Head of caudate nucleus (tissue), 42 donors: ENCODE results near the gene POLR2A.
"Not testable (repeated sequence)": the region's sequence is repeated elsewhere in the genome, so short reads cannot be mapped to it uniquely, and the experiment has no call there.

Experiments used
- DNase-seq, 42 donors: peaks; one replicate each; pipeline versions ENCODE4 v3.0.0 to v3.0.0-alpha.2; 2020 to 2021; ENCODE audit warnings: mixed read lengths in 7 of 42
- intact Hi-C: fragments of 100-400 bp; cut with DNase I; formaldehyde crosslinking; loops from one replicate; pipeline ENCODE4 v1.15.0; 2022

The POLR2A gene

GRCh38 chr17:7445619-7445968, 38.6 kb upstream of the POLR2A start:
- DNase-seq, result no peak
- intact Hi-C loops, result no loop called here

GRCh38 chr17:7448461-7448860, 35.7 kb upstream of the POLR2A start:
- intact Hi-C loops, result no loop called here
- no peak for DNase-seq

- no peak for DNase-seq
- intact Hi-C loops, result no loop called here
Measured at GRCh38 chr17:7459961-7460545, 24.1 kb upstream of the POLR2A start.

DNA sequence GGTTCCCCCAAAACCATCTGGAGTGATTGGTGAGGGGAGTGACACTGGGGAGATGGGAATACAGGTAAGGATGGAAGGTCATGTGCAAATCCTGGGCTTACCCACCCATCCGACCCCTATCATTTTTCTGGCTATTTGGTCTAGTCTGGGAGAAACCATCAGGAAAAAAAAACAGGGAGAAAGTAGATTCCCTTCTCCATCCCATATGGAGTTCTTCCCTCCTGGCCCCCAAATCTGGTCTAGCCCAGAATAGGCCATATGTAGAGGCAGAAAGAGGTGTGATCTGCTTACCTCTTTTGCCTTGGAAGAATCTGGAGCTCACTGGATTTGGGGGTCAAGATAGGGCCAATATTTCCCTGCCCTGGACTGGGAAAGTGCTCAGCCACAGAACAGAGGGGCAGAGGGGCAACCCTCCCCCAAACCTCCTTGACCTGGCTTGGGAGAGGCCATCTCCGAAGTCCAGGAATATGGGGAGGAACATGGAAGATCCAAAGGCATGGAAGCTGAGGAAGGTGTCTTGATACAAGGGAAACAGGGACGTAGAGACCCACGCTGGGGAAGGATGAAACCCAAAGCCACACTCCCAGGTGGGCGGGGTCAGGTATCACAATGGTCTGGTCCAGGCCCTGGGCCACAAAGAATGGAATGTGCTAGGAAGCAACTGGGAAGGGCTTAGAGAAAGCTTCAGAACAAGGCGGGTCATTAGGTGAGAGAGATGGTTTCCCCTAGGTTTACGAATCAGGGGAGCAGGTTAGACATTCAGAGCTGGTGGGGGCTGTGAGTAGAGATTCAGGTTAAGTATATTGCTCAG, 23.1 kb upstream of the POLR2A start:
- intact Hi-C loops, result no loop called here
- DNase-seq, result no peak

DNA sequence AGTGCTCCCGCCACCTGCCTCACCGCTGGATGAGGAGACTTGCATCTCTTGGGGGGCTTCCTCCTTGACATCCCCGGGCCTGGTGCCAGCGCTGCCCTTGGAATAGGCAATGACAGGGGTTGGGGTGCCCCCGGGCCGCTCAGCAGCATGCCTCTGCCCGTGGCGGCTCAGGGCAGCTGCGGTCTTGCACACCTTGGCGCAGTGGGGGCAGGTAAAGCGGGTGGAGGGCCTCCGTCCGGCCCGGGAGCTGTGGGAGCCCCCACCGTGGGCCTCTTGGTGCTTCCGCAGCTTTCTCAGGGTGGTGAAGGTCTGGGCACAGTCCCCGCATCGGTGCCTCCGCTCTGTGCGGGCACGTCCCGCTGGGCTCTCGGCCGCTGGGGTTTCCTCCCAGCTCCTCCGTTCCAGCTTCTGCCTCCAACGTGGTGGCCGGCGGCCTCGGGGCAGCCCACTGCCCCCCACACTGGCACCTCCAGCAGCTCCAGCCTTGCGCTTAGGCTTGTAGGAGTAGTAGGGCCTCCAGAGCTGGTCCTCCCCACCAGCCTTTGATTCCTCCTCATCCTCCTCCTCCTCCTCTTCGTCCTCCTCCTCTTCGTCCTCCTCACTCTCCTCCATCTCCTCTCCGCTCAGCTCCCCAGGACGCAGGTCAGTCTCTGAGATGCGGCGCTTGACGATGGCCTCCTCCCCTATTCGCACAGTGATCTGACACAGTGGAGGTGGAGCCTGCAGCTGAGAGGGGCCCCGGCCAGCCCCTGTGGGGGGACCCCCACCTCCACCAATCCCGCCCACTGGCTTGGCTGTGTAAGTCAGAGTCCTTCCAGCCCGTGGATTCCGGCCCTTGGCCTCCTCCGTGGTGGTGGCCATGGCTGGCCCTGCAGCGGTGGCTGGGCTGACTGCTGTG, 21.4 kb upstream of the POLR2A start:
- intact Hi-C loops, result no loop called here
- DNase-seq, result no peak

- intact Hi-C loops, result no loop called here
- no peak for DNase-seq
Measured at GRCh38 chr17:7463372-7463846, 20.8 kb upstream of the POLR2A start.

GRCh38 chr17:7464081-7464480, 20.1 kb upstream of the POLR2A start:
- intact Hi-C loops, result no loop called here

DNA sequence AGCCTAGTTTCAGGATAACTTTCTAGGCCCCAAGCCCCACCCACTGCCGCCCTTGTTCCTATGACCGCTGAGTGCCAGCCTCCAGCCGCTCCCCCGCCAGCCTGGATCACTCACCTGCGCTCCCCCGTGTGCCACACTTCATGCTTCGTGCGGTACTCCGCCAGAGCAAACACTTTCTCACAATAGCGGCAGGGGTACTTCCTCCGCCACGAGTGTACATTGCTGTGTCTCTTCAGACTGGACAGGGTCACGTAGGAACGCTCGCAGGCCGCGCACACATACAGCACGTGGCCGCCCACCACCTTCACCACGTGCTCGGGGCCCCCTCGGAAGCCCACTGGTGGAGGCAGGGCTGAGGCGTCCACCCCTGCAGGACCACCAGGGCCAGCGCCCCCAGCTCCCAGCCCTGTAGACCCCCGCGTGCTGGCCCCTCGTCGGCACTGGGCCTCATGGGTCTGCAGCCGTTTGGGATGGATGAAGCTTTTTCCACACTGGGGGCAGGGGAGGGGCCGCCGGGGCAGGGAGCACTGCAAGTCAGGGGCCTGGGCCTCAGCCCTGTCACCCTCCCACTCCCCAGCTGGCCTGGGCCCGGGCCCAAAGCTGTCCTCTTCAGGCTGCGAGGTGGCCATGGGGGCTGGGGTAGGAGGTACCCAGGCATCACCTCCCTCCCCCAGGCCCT, 18.4 kb upstream of the POLR2A start:
- DNase-seq, result no peak
- intact Hi-C loops, result no loop called here

More at GRCh38 chr17:7464081-7464480, 20.1 kb upstream of the POLR2A start:
- no peak for DNase-seq

DNA sequence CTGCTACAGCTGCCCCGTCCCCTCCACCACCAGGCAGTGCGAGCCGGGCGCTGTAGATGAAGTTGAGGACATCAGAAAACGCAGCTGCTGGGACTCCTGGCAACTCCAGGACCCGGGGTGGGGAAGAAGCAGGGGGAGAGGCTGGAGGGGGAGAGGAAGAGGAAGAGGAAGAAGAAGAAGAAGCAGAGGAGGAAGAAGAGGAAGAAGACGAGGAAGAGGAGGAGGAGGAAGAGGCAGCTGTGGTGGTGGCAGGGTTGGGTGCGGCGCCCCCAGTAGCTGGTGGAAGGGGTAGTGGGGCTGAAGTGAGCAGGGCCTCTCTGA, 17.9 kb upstream of the POLR2A start:
- intact Hi-C loops, result no loop called here
- no peak for DNase-seq

GRCh38 chr17:7466639-7467341, 17.4 kb upstream of the POLR2A start:
- intact Hi-C loops, result no loop called here
- peak in 21 of 42 donors; percentile 17 to 81 (median 44) for DNase-seq

DNA sequence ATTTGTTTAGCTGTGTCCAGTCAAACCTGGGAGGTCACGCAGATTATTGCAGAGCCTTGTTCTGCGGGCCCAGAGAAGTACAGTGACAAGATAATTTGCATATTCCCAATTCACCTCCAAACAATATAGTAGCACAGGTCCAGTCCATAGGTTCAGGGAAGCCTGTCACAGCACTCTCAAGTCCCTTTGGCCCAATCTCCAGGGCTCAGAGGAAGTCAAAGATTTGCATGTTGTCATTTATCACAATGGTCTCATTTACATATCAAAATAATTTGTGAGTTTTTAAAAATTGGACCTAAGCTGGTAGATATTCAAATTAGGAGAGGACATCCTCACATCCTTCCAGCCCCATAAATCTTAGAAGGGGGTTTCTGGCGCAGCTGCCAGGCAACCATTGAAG, 16.7 kb upstream of the POLR2A start:
- no peak for DNase-seq
- intact Hi-C loops, result no loop called here

DNA sequence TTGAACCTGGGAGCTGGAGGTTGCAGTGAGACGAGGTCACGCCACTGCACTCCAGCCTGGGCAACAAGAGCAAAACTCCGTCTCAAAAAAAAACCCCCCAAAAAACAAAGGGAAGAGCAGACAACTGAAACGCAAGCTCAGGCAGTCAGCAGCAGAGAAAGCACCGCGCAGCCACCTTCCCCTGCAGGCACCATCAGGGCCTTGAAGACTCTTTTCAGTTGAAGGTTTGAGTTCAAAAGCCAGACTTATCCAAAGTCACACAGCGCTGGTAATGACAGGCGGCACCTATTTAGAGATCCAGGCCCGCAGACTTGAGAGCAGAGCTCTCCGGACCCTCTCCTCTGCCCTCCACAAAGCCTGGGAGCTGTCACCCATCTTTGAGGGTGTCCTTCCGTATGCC, 15.9 kb upstream of the POLR2A start:
- intact Hi-C loops, result no loop called here

DNA sequence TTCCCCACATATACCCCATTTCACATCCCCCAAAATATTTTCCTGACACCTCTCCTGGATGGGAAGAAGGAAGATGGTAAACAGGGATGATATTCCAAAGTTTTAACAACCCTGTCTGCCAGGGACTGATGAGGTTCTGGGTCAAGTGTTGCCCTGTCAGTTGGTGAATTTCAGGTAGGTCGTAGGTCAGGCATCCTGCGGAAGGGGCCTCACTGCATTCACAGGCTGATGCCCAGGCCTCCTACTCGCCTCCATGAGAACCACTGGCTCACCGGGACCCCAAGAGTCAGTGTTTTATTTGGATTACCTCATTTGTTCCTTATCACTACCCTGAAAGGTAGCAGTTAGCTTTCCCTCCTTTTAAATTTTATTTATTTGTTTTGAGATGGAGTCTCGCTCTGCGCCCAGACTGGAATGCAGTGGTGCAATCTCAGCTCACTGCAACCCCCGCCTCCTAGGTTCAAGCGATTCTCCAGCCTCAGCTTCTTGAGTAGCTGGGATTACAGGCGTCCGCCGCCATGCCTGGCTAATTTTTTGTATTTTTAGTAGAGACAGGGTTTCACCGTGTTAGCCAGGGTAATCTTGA, 15.3 kb upstream of the POLR2A start:
- intact Hi-C loops, result no loop called here
- DNase-seq, result no peak

More for the DNA sequence above, 15.9 kb upstream of the POLR2A start:
- no peak for DNase-seq

DNA sequence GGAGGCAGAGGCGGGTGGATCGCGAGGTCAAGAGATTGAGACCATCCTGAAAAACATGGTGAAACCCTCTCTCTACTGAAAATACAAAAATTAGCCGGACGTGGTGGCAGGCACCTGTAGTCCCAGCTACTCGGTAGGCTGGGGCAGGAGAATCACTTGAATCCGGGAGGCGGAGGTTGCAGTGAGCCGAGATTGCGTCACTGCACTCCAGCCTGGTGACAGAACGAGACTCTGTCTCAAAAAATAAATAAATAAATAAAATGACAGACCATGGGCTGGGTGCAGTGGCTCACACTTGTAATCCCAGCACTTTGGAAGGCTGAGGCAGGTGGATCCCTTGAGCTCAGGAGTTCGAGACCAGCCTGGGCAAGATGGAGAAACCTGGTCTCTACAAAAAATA, 14.3 kb upstream of the POLR2A start:
- intact Hi-C loops, DNase-seq: not testable (repeated sequence)

- intact Hi-C loops, DNase-seq: not testable (repeated sequence)
Measured at GRCh38 chr17:7470457-7470973, 13.7 kb upstream of the POLR2A start.

- intact Hi-C loops, result no loop called here
Measured at GRCh38 chr17:7471729-7472128, 12.4 kb upstream of the POLR2A start.

GRCh38 chr17:7474767-7475166, 9.4 kb upstream of the POLR2A start:
- intact Hi-C loops, result loop anchor here (5.0 kb wide), 2 partner anchors 37 to 122 kb away; partner anchors contain the start of genes FGF11, KCTD11 and TMEM102
- not testable (repeated sequence) for DNase-seq

More at GRCh38 chr17:7471729-7472128, 12.4 kb upstream of the POLR2A start:
- no peak for DNase-seq
